Islet precursor cell (in vitro differentiated cells): ENCODE data around the gene CDPF1.

Experiments used
- DNase-seq: peaks from one replicate; pipeline ENCODE4 v3.0.0-alpha.2; 2018

CDPF1 gene, protein sequence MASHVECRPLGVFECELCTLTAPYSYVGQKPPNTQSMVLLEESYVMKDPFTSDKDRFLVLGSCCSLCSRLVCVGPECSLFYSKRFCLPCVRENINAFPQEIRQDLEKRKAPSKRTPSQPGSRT

DNA sequence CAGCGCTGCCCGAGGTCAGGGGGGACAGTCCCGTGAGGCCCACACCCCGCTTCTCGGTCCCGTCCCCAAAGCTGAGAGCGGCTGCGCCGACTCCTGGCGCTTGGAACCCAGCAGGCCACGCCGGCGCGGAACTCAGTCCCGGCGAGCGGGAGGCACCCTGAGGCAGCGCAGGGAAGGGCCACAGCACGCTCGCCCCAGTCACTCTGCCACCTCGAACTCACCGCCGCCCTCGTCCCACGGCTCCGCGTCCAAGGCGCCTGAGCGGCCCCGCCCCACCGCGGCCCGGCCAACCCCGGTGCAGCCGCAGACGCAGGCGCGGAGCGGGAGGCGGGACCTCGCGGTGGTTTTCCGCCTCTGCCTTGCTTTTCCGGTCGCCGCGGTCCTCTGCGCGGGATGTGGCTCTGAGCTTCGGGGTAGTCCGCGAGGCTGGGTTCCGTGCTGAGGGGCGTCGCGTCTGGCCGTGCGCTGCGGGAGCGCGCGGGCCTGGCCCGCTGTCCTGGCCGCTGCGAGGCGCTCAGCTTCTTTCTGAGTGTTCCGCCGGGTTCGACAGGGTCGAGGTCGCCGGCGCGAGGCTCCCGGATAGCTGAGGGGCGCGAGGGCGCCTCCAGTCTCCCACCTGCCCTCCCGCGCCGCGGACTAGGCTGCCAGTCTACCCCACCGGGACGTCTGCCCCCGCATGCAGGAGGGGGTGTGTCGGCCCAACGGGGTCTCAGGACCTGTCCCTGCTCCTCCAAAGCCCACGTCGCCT is at the start of gene CDPF1:
CDPF1 (minus strand) TSS at position 259 of the 748 bp plus-strand sequence. CDS start 2,009 bp downstream, outside the sequence.
- peak; percentile 94 for DNase-seq

DNA sequence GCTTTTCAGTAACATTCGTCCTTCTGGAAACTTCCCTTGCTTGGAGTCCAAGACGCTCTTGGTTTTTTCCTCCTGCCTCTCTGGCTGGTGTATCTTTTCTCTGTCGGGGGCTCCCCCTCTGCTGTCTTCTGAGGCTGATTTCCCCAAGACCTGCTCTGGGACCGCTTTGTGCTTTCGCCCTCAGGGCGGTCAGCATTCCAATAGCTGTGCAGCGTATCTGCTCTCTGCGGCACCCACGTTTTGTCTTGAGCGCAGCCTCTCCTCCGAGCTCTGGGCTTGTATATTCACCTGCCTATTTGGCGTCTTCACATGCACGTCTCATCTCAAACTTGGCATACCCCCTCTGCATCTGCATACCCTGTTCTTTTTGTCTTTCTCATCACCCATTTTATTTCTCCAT is 49.0 kb upstream of the CDPF1 start:
- DNase-seq: no peak

GRCh38 chr22:46297151-46297812 is 47.2 kb upstream of the CDPF1 start:
- DNase-seq: peak; percentile 68

GRCh38 chr22:46296257-46297150 is 46.4 kb upstream of the CDPF1 start, which contains the start of gene GTSE1:
Gene GTSE1, plus strand, starts transcription at chr22:46296870. Its CDS starts 531 bp downstream, at chr22:46297401.
- DNase-seq: peak; percentile 99

DNA sequence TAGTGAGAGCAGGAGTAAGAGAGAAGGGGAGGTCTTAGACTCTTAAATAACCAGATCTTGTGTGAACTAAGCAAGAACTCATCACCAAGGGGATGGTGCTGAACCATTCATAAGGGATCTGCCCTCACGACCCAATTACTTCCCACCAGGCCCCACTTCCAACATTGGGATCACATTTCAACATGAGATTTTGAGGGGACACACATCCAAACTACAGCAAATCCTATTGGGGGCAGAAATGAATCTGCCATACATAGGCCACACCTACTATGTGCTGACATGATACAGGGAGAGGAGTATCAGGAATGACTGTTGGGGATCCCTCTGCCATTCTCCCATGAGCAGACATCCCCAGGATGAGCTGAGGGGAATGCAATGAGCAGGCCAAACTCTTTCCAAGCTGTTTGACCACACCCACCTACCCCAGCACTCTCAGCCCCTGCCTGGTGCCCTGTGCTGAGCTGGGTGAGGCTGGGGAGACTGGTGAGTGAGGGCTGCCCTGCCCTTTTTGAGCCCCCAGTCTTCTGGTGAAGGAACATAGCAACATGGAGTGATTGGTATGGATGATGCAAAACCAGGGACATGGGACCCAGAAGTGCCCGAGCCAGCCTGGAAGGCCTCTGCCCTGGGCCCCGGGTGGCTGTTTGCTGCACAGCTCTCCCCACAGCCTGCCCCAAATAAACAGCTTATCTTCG is 45.3 kb upstream of the CDPF1 start:
- DNase-seq: no peak

DNA sequence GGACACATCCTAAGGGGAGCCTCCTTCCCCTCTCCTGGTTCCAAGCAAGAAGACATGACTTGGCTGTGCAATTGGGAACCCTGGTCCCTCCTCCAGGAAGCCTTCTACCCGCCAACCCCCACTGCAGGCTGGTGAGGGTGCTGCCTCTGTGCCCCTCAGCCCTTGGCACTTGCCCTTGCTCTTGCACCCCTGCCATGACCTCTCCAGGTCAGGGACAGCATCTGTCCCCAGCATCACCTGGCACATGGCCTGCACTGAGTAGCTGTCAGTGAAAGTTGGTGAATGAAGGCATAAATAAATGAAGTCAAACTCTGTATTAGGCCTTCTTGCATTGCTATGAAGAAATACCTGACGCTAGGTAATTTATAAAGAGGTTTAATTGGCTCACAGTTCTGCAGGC is 44.7 kb upstream of the CDPF1 start:
- DNase-seq: no peak

DNA sequence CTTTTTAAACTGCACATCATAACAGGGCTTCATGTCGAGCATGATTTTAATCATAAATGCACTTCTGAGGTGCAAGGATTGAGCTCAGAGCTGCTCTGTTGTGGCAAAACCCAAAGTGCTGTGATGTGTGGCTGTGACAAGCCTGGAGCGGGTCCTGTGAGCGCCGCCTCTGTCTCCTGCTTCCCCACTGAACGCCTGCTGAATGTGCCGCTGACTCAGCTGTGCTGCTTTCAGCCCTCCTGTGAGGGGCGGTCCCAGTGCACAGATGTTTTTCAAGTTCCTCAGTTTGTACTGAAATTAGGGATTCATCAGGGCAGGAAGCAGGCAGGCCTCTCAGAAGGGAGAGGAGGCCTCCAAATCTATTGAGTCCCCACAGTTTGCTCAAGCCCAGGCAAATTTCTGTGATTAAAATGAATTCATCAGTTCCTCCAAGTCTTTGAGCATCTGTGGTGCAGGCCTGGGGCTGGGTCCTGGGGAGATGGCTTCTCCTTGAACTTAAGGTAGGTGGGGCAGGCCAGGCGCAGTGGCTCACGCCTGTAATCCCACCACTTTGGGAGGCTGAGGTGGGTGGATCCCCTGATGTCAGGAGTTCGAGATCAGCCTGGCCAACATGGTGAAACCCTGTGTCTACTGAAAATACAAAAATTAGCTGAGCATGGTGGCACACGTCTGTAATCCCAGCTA is 43.6 kb upstream of the CDPF1 start:
- DNase-seq: peak; percentile 65

DNA sequence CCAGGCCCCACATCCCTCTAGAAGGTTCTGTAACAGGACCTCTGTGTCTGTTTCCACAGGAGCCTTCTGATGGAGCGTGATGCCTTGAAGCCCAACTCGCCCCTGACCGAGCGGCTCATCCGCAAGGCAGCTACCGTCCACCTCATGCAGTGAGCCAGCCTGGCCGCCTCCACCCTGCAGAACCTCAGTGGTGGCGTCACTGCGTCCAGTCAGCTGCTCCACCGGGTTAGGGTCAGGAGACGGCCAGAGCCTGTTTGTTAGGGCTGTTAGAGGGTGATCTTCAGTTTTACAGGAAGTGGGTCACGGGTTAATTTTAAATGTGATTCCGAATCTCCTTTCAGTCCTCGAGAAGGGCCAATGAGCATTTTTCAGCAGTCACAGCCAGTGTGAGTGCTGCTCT is 42.6 kb upstream of the CDPF1 start:
- no peak for DNase-seq

DNA sequence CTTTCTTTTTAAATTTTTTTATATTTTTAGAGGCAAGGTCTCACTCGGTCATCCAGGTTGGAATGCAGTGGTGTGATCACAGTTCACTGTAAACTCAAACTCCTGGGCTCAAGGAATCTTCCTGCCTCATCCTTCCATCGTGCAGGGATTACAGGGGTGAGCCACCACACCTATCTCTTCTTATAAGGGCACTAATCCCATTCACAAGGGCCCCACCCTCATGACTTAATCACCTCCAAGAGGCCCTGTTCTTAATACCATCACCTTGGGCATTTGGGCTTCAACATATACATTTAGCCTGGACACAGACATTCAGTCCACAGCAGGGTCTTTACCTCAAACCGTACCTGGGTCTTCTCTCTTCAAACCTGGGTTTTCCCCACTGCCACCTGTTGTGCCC is 42.1 kb upstream of the CDPF1 start:
- DNase-seq: no peak

DNA sequence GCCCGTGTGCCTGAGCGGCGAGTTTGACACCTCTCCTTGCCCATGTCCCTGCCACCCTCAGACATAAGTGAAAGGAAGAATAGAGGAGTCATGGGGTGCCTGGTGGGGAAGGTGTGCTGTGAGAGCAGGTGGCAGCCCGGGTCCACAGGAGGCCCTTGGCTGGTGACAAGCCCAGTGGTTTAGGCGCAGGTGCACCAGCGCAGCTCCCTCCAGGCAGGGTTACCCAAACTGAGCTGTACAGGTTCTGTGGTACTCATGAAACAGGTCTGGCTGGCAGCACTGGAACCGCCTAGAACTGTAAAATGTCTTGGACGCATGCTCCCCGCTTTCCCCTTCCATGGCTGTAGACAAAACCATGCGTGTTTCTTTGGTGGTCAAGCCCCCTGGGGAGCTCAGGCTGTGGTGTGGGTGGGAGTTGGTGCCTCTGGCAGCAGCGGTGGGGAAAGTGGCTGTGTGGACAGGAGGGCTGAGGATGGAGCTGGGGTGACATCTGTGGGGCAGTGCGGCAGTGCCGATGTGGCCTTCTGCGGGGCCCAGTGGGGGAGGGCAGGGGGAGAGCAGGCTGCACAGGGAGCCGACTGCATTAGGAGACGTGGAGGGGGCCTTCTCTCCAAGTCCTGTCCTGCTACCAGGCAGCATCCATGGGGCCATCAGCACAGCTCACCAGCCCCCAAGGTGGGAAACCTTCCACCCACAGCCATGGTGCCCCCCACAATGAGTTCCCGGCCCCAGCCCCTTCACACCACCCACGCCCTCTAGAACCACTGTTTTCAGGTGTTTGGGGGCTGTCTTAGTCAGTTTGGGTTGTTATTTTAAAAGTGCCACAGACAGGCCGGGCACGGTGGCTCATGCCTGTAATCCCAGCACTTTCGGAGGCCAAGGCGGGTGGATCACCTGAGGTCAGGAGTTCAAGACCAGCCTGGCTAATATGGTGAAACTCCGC is 41.0 kb upstream of the CDPF1 start:
- DNase-seq: no peak

DNA sequence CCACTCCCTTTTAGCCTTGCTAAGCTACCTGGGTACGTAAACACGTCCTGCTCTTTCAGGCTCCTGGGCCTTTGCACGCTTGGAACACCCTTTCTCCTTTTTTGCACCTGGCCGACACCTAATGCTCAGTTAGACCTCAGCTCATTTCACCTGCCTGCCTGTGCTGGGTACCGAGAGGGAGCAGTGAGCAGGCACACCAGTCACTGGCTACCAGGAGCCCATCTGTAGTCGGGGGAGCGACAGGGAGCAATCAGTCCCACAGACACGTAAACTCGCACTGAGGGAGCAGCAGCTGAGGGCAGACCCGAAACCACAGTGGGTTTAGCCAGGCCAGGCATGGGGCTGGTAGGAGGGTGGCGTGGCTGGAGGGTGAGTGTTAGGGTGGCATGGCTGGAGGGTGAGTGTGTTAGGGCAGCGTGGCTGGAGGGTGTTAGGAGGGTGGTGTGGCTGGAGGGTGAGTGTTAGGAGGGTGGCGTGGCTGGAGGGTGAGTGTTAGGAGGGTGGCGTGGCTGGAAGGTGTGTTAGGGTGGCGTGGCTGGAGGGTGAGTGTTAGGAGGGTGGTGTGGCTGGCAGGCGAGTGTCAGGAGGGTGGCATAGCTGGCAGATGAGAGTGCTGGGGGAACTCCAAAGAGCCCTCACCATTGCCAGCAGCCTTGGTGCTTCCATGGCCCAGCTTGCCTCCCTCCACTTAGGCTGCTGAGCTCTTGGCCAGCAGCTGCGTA is 40.2 kb upstream of the CDPF1 start:
- no peak for DNase-seq

DNA sequence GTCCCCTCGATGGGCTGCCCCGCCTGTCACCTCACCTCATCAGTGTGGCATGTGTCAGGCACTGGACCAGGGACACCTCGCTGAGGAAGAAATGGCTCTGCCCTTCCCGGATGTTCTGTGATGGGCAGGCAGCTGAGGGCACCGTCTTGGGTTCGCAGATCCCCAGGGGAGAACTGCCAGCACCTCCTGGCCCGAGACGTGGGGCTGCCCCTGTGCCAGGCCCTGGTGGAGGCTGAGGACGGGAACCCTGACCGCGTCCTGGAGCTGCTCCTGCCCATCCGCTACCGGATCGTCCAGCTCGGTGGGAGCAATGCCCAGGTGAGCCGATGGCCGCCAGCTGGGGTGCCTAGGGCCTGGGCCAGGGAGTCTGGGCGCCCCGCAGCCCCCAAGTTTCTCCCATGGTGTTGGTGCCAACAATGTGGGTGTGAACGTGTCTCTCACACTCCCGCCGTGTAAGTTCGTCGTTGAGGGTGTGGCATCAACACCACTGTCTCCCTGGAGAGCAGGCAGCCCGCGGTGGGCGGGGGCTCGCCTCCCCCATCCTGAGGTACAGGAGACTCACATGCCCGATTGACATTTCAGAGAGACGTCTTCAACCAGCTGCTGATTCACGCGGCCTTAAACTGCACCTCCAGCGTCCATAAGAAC is 39.3 kb upstream of the CDPF1 start:
- DNase-seq: peak; percentile 50

DNA sequence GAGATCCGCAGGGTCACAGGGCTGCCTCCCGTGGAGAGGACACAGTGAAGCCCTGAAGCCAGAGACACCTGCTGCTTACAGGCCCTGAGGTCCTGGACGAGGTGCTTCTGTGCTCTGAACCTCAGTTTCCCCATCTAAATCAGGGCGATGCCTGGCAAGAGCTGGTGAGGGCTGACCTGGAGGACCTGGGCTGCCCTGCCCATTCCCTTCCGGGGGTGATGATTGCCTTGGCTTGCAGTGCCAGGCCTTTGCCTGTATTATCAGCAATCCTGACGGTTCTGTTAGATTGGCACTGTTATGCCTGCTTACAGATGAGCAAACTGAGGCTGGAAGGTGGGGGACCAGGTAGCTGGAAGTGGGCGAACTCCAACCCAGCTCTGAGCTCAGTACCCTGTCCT is 38.8 kb upstream of the CDPF1 start:
- DNase-seq: no peak

- DNase-seq: peak; percentile 47
Measured at GRCh38 chr22:46287873-46288751, 38.0 kb upstream of the CDPF1 start.

DNA sequence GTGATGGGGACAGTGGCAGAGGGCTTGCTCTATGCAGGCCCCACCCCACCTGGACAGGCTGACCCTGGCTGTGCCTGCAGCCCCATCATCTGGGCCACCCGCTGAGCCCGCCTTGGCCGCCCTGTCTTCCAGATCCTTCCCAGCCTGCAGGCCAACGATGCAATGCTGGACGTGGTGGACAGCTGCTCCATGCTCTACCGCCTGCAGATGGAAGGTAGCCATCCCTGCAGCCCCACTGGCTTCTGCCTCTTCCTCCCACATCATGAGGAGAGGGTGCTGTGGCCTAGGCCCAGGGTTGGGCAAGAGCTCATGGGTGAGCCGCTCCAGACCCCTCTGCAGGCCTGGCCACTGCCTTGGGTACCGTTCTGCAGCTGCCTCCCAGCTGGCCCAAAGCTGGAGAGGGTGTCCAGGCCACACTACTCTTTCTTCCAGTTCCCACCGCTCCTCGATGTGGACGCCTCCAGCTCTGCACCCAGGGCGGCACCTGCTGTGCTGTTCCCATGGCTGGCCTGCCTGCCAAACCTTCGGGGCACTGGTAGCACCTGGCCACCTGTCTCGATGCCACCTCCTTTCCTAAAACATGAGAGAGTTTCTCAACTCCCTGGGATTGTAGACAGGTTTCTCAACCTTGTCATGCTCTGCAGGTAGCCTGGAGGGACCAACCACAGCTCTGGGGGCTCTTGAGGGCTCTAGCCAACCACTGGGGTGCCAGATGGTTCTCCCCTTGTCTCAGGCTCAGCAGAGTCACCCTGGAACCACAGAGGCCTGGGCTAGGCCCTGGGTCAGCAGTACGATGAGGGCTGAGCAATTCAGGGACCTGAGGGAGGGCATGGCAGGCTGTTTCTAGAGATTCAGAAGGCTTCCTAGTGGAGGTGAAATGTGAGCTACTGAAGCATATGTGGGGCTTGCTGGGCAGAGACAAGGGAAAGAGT is 37.1 kb upstream of the CDPF1 start:
- no peak for DNase-seq

DNA sequence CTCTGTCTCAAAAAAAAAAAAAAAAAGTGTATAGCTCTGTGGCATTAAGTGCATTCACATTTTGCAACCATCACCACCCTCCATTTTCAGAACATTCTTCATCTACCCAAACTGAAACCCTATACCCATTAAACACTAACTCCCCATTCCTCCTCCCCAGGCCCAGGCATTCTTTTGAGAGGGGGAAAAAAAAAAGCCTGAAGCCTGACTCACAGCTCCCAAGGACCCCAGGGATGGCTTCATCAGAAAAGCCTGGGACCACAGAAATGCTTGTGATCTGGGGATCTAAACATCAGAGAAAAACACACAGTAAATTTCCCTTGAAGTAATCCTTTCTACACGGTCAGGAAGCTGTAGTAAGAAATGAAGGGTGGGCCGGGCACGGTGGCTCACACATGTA is 35.9 kb upstream of the CDPF1 start:
- DNase-seq: no peak
